ENCODE data around the gene IMPDH1. TPM values are rescaled to one million over a fixed set of nuclear protein-coding genes. Genes with fewer than 3 reads are reported as not detected.

IMPDH1 gene
- total RNA-seq, 4 donors from 2014 or later: 36.9 to 87.1 (median 43.3) TPM

GRCh38 chr7:128455543-128456254 is 45.9 kb upstream of the IMPDH1 start, which contains the start of gene HILPDA:
TSS of gene HILPDA (plus strand) at chr7:128455878. CDS start at chr7:128457269, 1,391 bp downstream.
- peak within 1 kb of the TSS; percentile 70 to 96 for H3K4me3 ChIP-seq
- H3K27me3 ChIP-seq: no peaks in the 10 kb centered on the region
- H3K4me1 ChIP-seq: peaks cover 3 to 66% (median 12%) of the 10 kb centered on the region in 3 donors
- WGBS, 2 donors (ENCODE audit: low coverage in 1 of 2): 0% methylated on average over 2 to 3 of the region's 64 CpGs
- peak within 1 kb of the TSS; percentile 85 to 94 (median 91) for H3K27ac ChIP-seq
- ATAC-seq: peak; percentile 96
- H3K9me3 ChIP-seq: no peaks in the 10 kb centered on the region
- TF ChIP-seq POLR2A (IDR thresholded peaks at IDR 0.05) (peak; percentile 63 to 71), CTCF (IDR thresholded peaks at IDR 0.05) (peak in 1 of 4 experiments; percentile 9), POLR2AphosphoS5 (IDR thresholded peaks at IDR 0.05) (peak; percentile 96), EP300 (IDR thresholded peaks at IDR 0.05) (no peak)
- H3K36me3 ChIP-seq: peaks cover 0 to 9% of the 10 kb centered on the region in 2 donors

GRCh38 chr7:128454808-128455542 is 45.2 kb upstream of the IMPDH1 start:
- no peak for TF ChIP-seq POLR2AphosphoS5 (IDR thresholded peaks at IDR 0.05)
- no peak for TF ChIP-seq EP300 (IDR thresholded peaks at IDR 0.05)
- TF ChIP-seq CTCF (IDR thresholded peaks at IDR 0.05): peak in 1 of 4 experiments; percentile 47
- ATAC-seq: peak; percentile 20
- H3K9me3 ChIP-seq: no peaks in the 10 kb centered on the region
- H3K27me3 ChIP-seq: no peaks in the 10 kb centered on the region
- H3K27ac ChIP-seq: peak overlapping the region; percentile 85 to 94 (median 91)
- H3K4me1 ChIP-seq: peaks cover 3 to 65% (median 12%) of the 10 kb centered on the region in 3 donors
- peak overlapping the region; percentile 70 to 96 for H3K4me3 ChIP-seq
- H3K36me3 ChIP-seq: peaks cover 0 to 9% of the 10 kb centered on the region in 2 donors
- WGBS, 2 donors (ENCODE audit: low coverage in 1 of 2): 19 to 25% methylated on average over 6 to 9 of the region's 25 CpGs

- ATAC-seq: peak; percentile 73
- Histone ChIP-seq H3K9me3 (no peaks in the 10 kb centered on the region), H3K4me1 (peaks cover 3 to 56% (median 12%) of the 10 kb centered on the region in 3 donors), H3K27me3 (no peaks in the 10 kb centered on the region), H3K27ac (peak overlapping the region; percentile 85 to 94 (median 91)), H3K36me3 (peaks cover 0 to 9% of the 10 kb centered on the region in 2 donors), H3K4me3 (peak overlapping the region in 1 of 2 donors; percentile 70)
- TF ChIP-seq POLR2A (IDR thresholded peaks at IDR 0.05): peak in 1 of 2 donors; percentile 20
- TF ChIP-seq CTCF (IDR thresholded peaks at IDR 0.05): no peak
- peak; percentile 99 for TF ChIP-seq POLR2AphosphoS5 (IDR thresholded peaks at IDR 0.05)
- no peak for TF ChIP-seq EP300 (IDR thresholded peaks at IDR 0.05)
- 6 to 12% methylated on average over 7 to 11 of the region's 23 CpGs for WGBS, 2 donors (ENCODE audit: low coverage in 1 of 2)
Observed at GRCh38 chr7:128453836-128454804, 44.3 kb upstream of the IMPDH1 start.

GRCh38 chr7:128452552-128452951 is 42.8 kb upstream of the IMPDH1 start:
- peaks cover 3 to 41% (median 12%) of the 10 kb centered on the region in 3 donors for H3K4me1 ChIP-seq
- H3K9me3 ChIP-seq: no peaks in the 10 kb centered on the region
- no peak for TF ChIP-seq CTCF (IDR thresholded peaks at IDR 0.05)
- no peak for TF ChIP-seq EP300 (IDR thresholded peaks at IDR 0.05)
- no peak for TF ChIP-seq POLR2A (IDR thresholded peaks at IDR 0.05)
- TF ChIP-seq POLR2AphosphoS5 (IDR thresholded peaks at IDR 0.05): no peak
- no peaks in the 10 kb centered on the region for H3K27me3 ChIP-seq
- no peak for ATAC-seq
- 80 to 81% methylated on average over 1 of the region's 1 CpG for WGBS, 2 donors (ENCODE audit: low coverage in 1 of 2)
- H3K27ac ChIP-seq: no peak overlapping the region
- peaks cover 0 to 3% of the 10 kb centered on the region in 2 donors for H3K36me3 ChIP-seq
- H3K4me3 ChIP-seq: no peak overlapping the region
